Naive thymus-derived CD8-positive, alpha-beta T cell (primary cell): ENCODE results near the gene EPS8L3. TPM values are rescaled to one million over a fixed set of nuclear protein-coding genes. Genes with fewer than 3 reads are reported as not detected.

Experiments
- ATAC-seq, 2 donors: fragments of 150-1000 bp; cut with Tn5 transposase in 1 of 2; sonication (Bioruptor Pico), chemical (Tn5 transposase) in 1 of 2; 1 replicate in 1 of 2; 2 replicates in 1 of 2; pipeline ENCODE4 v1.10.0; 2021; ENCODE audit warnings: mild to moderate bottlenecking in 2 of 2, moderate library complexity in 2 of 2
- POLR2A ChIA-PET: fragments of 350-600 bp; sonication (Branson Sonifier 250); formaldehyde crosslinking; loops from one replicate; lab custom pipeline; 2021; ENCODE audit warnings: antibody characterized with exemption; lab: Charles Lee
- DNase-seq, 10 donors: peaks; one replicate each; pipeline versions ENCODE4 v3.0.0 to v3.0.0-alpha.2; 2020 to 2022
- H3K27ac Mint-ChIP-seq, 10 donors: one replicate each; pipeline ENCODE4 v1.8.0; 2020 to 2022; ENCODE audit warnings: mild to moderate bottlenecking in 10 of 10, mixed read lengths in 10 of 10, moderate library complexity in 4 of 10, inconsistent platforms in 1 of 10
- H3K27me3 Mint-ChIP-seq, 5 donors: one replicate each; pipeline ENCODE4 v1.8.0; 2021 to 2022; ENCODE audit warnings: mixed read lengths in 5 of 5
- H3K36me3 Mint-ChIP-seq, 3 donors: one replicate each; pipeline ENCODE4 v1.8.0; 2020 to 2022; ENCODE audit warnings: mixed read lengths in 3 of 3, mild to moderate bottlenecking in 2 of 3, inconsistent platforms in 1 of 3
- H3K4me1 Mint-ChIP-seq, 4 donors: one replicate each; pipeline ENCODE4 v1.8.0; 2021 to 2022; ENCODE audit warnings: mixed read lengths in 4 of 4
- H3K4me3 Mint-ChIP-seq, 10 donors: one replicate each; pipeline ENCODE4 v1.8.0; 2020 to 2022; ENCODE audit warnings: mild to moderate bottlenecking in 10 of 10, mixed read lengths in 10 of 10, moderate library complexity in 6 of 10, inconsistent platforms in 1 of 10
- H3K9me3 Mint-ChIP-seq, 9 donors: one replicate each; pipeline ENCODE4 v1.8.0; 2020 to 2022; ENCODE audit warnings: mixed read lengths in 9 of 9, mild to moderate bottlenecking in 3 of 9, inconsistent platforms in 1 of 9, moderate library complexity in 1 of 9
- polyA plus RNA-seq, 3 donors: library from polyadenylated mRNA; unstranded; fragments of 300-500 nt; fragmentation: Illumina TruSeq; gene quantifications; one replicate each; pipeline ENCODE4 v1.2.3, GENCODE V29; 2021
- total RNA-seq, 8 experiments: library from RNA in 2 of 8; stranded (reverse) in 2 of 8; gene quantifications; one replicate each; pipeline ENCODE4 v1.2.3 and lab custom pipeline; 2021 to 2026

The EPS8L3 gene
- total and polyA plus RNA-seq, 5 experiments from 2014 or later = not detected

DNA sequence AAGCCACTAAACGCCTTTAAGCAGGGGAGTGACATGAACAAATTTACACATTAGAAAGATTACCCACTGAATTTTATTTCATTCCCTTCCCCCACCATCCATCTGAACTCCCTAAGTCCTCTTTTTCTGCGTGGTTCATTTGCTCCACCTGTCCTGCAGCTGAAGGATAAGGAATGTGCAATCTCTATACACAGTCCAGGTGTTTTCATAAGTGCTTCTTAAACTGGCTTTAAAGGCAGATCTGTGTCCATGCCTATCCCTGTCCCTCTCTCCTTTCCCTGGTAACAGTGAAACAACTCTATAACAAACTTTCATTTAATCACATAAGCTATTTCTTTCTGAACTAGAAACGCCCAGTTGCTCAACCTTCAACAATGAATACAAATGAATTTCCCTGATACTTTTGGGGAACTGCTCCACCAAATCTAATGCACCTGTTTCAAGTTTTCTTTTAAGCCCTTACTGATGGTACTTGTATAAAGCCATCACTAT is 31.3 kb downstream of the EPS8L3 start:
- no peaks in the 10 kb centered on the region for H3K4me1 Mint-ChIP-seq
- ATAC-seq = no peak

DNA sequence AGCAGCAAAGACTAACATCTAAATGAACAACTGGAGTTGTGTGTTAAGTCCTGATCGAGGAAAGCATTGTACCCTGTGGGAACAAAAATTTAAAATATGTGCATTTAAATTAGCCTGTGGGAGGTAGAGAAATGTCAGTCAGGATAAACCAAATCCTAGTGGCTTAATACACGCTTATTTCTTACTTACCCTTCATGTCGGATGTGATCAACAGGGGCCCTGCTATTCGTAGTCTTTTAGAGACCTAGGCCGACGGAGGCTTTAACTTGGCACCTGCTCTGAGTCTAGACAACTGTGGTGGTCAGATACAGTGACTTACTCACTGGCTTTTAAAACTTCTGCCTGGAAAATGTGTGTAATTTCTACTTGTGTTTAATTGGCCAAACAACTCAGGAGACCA is 33.1 kb downstream of the EPS8L3 start:
- Mint-ChIP-seq H3K4me3 (no peak overlapping the region), H3K27ac (no peak overlapping the region), H3K27me3 (peaks cover 0 to 8% (median 2%) of the 10 kb centered on the region in 5 donors), H3K9me3 (no peaks in the 10 kb centered on the region), H3K4me1 (no peaks in the 10 kb centered on the region), H3K36me3 (no peaks in the 10 kb centered on the region)
- POLR2A ChIA-PET = no interaction called here
- ATAC-seq = no peak
- no peak for DNase-seq

More for the DNA sequence above, 31.3 kb downstream of the EPS8L3 start:
- POLR2A ChIA-PET = no interaction called here
- Mint-ChIP-seq H3K4me3 (no peak overlapping the region), H3K9me3 (no peaks in the 10 kb centered on the region), H3K36me3 (peaks cover 0 to 4% (median 0%) of the 10 kb centered on the region in 3 donors), H3K27me3 (peaks cover 0 to 14% (median 2%) of the 10 kb centered on the region in 5 donors), H3K27ac (no peak overlapping the region)
- no peak for DNase-seq

DNA sequence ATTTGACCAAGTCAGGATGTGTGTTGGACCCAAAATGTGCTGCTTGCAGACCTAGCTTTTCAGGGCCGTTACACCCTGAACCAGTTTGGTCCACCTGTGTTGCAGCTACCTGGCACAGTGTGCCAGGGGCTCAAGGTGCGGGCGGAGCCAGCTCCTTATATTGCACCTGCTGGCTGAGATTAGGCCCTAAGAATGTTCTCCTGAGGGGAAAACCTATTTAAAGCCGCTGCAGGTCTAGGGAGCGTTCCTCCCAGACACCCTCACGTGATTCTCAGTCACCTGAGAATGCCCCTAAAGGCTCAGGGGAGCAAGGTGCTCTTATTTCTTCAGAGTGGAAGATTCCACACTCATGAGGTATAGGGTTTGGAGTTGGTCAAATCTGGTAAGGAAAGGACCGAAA is 34.9 kb downstream of the EPS8L3 start:
- Mint-ChIP-seq H3K27me3 (peaks cover 0 to 8% (median 2%) of the 10 kb centered on the region in 5 donors), H3K36me3 (no peaks in the 10 kb centered on the region), H3K4me3 (no peak overlapping the region), H3K9me3 (no peaks in the 10 kb centered on the region), H3K4me1 (no peaks in the 10 kb centered on the region), H3K27ac (no peak overlapping the region)
- ATAC-seq (no peak), DNase-seq (no peak)
- POLR2A ChIA-PET = no interaction called here

DNA sequence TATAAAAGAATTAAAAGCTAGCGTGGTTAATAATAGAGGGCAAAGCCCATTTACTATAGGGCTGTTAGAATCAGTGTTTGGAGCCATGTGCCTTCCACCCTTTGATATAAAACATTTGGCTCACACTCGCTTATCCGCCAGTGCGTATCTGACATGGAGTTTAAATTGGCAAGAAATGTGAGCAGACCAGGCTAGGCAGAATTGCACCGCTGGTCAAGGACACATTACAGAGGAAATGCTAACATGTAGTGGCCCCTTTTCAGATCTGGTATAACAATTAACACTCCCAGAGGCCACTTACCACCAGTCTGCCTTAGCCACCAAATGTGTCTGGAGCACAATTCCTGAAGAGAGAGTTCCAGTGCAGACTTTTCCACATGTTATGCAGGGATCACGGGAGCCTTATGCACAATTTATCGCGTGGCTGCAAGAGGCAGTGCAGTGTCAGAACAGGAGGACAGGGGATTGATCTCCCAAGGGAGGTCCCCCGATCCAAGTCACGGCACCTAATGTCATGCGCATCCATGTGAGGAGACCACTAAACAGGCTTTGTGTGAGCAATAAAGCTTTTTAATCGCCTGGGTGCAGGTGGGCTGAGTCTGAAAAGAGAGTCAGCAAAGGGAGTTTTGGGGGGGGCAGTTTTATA is 36.9 kb downstream of the EPS8L3 start:
- Mint-ChIP-seq H3K4me1 (no peaks in the 10 kb centered on the region), H3K27ac (no peak overlapping the region), H3K4me3 (no peak overlapping the region), H3K36me3 (no peaks in the 10 kb centered on the region), H3K9me3 (no peaks in the 10 kb centered on the region), H3K27me3 (peaks cover 0 to 4% (median 2%) of the 10 kb centered on the region in 5 donors)
- ATAC-seq = no peak
- POLR2A ChIA-PET = no interaction called here
- DNase-seq = no peak

DNA sequence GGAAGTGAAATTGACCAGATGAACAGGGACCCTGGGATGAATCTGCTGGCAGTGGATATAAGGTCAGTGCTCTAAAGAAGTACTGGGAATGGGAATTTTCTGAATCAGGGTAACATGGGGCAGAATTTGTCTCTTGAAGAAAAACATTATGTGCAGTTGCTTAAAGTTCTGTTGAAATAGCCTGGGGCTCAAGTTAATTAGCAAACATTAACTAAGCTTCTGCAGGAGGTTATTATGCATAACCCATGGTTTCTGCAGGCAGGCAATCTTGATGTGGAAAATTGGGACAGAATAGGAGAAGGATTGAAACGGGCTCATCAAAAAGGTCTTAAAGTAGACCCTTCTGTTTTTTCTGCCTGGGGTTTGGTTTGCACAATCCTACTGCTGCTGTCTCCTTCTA is 37.7 kb downstream of the EPS8L3 start:
- POLR2A ChIA-PET = no interaction called here
- no peak overlapping the region for H3K27ac Mint-ChIP-seq
- peaks cover 0 to 3% (median 0%) of the 10 kb centered on the region in 5 donors for H3K27me3 Mint-ChIP-seq
- H3K4me1 Mint-ChIP-seq = no peaks in the 10 kb centered on the region
- no peaks in the 10 kb centered on the region for H3K36me3 Mint-ChIP-seq
- no peak overlapping the region for H3K4me3 Mint-ChIP-seq
- ATAC-seq (no peak), DNase-seq (no peak)
- no peaks in the 10 kb centered on the region for H3K9me3 Mint-ChIP-seq

DNA sequence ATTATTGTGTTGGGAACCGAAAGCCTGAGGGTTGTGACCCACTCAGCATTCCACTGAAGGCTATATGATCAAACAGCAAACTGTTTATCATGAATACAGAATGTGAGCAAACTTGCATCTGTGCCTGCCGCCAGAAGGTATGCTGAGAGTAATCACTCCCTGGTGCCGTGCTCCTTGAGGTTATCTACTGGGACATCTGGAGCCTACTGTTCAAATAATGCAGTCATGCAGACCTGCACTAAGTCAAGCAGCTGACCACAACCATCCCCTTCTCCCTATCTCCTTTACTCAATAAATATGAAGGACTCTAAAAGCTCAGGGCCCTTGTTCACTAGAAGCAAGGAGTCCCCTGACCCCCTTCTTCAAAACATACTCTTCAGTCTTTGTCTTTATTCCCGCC is 38.2 kb downstream of the EPS8L3 start:
- no peaks in the 10 kb centered on the region for H3K4me1 Mint-ChIP-seq
- no peak for ATAC-seq
- H3K4me3 Mint-ChIP-seq = no peak overlapping the region
- no peaks in the 10 kb centered on the region for H3K9me3 Mint-ChIP-seq
- no peak for DNase-seq
- H3K27ac Mint-ChIP-seq = no peak overlapping the region
- POLR2A ChIA-PET = no interaction called here
- H3K27me3 Mint-ChIP-seq = peaks cover 0 to 2% (median 0%) of the 10 kb centered on the region in 5 donors
- H3K36me3 Mint-ChIP-seq = no peaks in the 10 kb centered on the region

DNA sequence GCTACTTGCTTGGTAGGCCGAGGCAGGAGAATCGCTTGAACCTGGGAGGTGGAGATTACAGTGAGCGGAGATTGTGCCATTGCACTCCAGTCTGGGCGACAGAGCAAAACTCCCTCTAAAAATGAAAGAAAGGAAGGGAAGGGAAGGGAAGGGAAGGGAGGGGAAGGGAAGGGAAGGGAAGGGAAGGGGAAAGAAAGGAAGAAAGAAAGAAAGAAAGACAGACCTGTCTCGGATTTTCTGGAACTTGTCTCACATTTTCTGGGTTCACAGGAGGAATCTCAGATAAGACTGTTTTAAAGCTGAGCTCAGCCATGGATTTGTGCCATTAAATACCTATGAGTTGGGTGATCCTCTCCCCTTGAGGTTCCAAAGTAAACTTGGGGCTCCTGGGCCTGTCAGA is 38.8 kb downstream of the EPS8L3 start:
- H3K4me3 Mint-ChIP-seq = no peak overlapping the region
- no peaks in the 10 kb centered on the region for H3K36me3 Mint-ChIP-seq
- H3K27me3 Mint-ChIP-seq = peaks cover 0 to 2% (median 0%) of the 10 kb centered on the region in 5 donors
- H3K27ac Mint-ChIP-seq = no peak overlapping the region
- POLR2A ChIA-PET = no interaction called here
- H3K4me1 Mint-ChIP-seq = no peaks in the 10 kb centered on the region
- no peaks in the 10 kb centered on the region for H3K9me3 Mint-ChIP-seq
- no peak for ATAC-seq
- no peak for DNase-seq

DNA sequence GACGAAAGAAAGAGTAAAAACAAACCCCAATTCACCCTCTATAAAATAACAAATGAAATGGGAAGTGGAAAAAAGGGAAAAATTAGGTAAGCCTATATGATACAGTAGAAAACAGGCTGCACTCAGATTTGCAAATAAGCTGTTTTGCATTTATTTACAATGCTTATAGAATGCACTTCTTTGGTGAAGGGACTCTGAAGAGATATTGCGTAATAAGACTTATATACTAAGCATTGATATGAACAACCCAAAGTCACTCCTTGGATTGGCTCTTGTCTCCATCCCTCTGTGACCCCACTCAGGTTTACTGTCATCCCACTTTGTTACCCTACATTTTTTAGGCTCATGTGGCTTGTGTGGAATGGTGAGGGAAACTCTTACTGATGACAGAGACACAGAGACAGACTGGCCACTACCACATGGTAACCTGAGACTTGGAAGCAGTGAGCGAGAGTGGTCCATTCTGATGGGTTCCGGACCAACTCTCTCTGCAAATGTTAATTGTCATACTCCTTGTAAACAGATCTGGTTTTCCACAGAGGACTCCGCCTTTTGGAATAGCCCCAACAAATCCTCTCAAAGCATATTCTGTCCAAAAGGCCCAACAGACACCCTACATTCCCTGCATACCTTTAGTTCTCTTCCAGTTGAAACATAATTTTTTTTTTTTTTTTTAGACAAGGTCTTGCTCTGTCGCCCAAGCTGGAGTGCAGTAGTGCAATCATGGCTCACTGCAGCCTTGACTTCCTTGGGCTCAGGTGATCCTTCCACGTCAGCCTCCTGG is 40.6 kb downstream of the EPS8L3 start:
- H3K4me1 Mint-ChIP-seq = no peaks in the 10 kb centered on the region
- POLR2A ChIA-PET = no interaction called here
- H3K4me3 Mint-ChIP-seq = no peak overlapping the region
- DNase-seq (no peak), ATAC-seq (no peak)
- no peaks in the 10 kb centered on the region for H3K9me3 Mint-ChIP-seq
- H3K36me3 Mint-ChIP-seq = no peaks in the 10 kb centered on the region
- peaks cover 0 to 5% (median 0%) of the 10 kb centered on the region in 5 donors for H3K27me3 Mint-ChIP-seq
- H3K27ac Mint-ChIP-seq = no peak overlapping the region

DNA sequence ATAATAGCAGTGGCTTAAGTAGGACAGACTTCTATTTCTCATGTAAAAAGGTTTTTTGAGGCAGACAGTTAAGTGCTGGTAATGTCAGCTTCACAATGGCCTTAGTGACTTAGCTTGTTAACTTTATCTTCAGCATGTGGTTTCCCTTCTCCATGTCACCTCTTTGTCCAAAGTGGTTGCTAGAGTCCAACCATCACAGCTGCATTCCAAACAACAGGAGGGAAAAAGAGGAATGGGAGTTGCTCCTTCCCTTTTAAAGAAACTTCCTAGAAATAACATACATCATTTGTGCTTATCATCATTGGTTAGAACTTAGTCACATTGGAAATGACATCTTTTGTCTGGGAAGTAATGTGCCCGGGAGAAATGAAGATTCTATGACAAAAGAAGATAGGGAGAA is 41.8 kb downstream of the EPS8L3 start:
- POLR2A ChIA-PET = interaction anchor here (0.6 to 1.0 kb wide), 2 partner anchors 54 kb away, joined by 3 to 4 read pairs; partner anchors contain the start of gene GSTM2
- DNase-seq (no peak), ATAC-seq (no peak)
- Mint-ChIP-seq H3K4me3 (no peak overlapping the region), H3K36me3 (no peaks in the 10 kb centered on the region), H3K27me3 (peaks cover 0 to 12% (median 2%) of the 10 kb centered on the region in 5 donors), H3K9me3 (no peaks in the 10 kb centered on the region), H3K4me1 (no peaks in the 10 kb centered on the region), H3K27ac (no peak overlapping the region)

DNA sequence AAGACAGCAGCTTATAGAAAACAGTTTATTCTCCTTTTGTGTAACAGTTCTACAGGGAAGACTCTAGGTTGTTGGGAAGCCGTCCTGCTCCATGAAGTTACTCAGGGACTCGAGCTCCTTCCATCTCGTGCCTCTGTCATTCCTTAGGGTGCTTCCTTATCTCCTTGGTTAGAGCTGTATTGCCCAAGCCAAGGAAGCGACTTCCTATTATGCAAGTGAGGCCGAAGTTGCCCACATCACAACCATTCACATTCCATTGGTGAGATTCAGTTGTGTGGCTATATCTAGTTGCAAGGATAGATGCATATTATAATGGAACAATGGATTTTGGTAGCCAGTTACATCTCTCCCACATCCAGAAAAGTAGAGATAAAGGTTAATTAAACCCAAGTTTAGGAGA is 42.7 kb downstream of the EPS8L3 start:
- no peak for DNase-seq
- no peaks in the 10 kb centered on the region for H3K9me3 Mint-ChIP-seq
- ATAC-seq = no peak
- H3K36me3 Mint-ChIP-seq = no peaks in the 10 kb centered on the region
- POLR2A ChIA-PET = interaction anchor here (1.0 kb wide), 1 partner anchor 53 kb away, joined by 3 read pairs; the partner anchor contains the start of gene GSTM2
- H3K27ac Mint-ChIP-seq = no peak overlapping the region
- H3K4me3 Mint-ChIP-seq = no peak overlapping the region
- peaks cover 0 to 12% (median 2%) of the 10 kb centered on the region in 5 donors for H3K27me3 Mint-ChIP-seq
- H3K4me1 Mint-ChIP-seq = no peaks in the 10 kb centered on the region

DNA sequence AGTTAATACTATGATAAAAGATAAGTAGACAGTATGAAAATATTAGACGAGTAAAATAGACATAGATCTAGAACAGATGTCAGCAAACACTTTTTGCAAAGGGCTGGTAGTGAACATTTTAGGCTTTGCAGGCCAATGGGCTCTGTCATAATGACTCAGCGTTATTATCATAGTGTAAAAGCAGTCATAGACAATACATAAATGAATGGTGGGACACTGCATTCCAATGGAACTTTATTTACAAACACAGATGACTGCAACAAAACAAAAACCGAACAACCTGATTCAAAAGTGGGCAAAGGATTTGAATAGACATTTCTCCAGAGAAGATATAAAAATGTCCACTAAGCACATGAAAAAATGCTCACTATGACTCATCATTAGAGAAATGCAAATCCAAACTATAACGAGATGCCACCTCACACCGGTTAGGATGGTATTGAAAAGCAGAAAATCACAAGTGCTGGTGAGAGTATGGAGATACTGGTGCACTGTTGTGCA is 44.3 kb downstream of the EPS8L3 start:
- DNase-seq (no peak), ATAC-seq (no peak)
- Mint-ChIP-seq H3K9me3 (no peaks in the 10 kb centered on the region), H3K4me1 (peaks cover 0 to 1% (median 0%) of the 10 kb centered on the region in 4 donors), H3K27ac (no peak overlapping the region), H3K36me3 (no peaks in the 10 kb centered on the region), H3K4me3 (no peak overlapping the region), H3K27me3 (peaks cover 2 to 18% (median 7%) of the 10 kb centered on the region in 5 donors)
- POLR2A ChIA-PET = no interaction called here

DNA sequence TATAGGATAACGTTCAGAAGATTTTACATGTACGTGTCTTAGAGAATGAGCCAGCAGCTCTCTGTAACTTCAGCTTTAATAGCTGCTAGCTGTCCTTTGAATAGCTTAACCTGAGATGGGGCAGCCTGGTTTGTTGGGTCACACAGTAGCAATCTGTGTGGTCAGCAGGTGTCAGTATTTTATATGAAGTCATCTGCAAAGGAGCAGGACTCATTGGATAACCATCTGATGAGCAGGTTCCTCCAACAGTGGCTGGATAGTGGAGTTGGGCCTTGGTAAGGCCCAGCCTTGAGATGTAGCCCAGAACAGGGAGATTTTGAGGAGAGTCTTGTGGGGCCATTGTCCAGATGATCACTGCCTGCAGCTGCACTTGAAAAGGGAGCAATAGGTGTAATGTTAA is 45.2 kb downstream of the EPS8L3 start:
- POLR2A ChIA-PET = no interaction called here
- Mint-ChIP-seq H3K4me3 (no peak overlapping the region), H3K27me3 (peaks cover 2 to 26% (median 15%) of the 10 kb centered on the region in 5 donors), H3K27ac (no peak overlapping the region), H3K9me3 (no peaks in the 10 kb centered on the region), H3K4me1 (peaks cover 0 to 1% (median 0%) of the 10 kb centered on the region in 4 donors), H3K36me3 (no peaks in the 10 kb centered on the region)
- no peak for ATAC-seq
- DNase-seq = no peak

DNA sequence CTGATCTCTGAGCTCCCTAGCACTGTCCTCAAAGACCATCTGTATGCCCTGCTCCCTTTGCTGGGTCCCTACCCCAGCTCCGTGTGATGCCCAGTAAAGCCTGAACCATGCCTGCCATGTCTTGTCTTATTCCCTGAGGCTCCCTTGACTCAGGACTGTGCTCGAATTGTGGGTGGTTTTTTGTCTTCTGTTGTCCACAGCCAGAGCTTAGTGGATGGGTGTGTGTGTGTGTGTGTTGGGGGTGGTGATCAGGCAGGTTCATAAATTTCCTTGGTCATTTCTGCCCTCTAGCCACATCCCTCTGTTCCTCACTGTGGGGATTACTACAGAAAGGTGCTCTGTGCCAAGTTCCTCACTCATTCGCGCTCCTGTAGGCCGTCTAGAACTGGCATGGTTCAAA is 46.0 kb downstream of the EPS8L3 start:
- POLR2A ChIA-PET = no interaction called here
- DNase-seq = no peak
- peaks cover 0 to 1% (median 0%) of the 10 kb centered on the region in 4 donors for H3K4me1 Mint-ChIP-seq
- peaks cover 2 to 26% (median 18%) of the 10 kb centered on the region in 5 donors for H3K27me3 Mint-ChIP-seq
- peak overlapping the region in 1 of 10 donors; percentile 45 for H3K27ac Mint-ChIP-seq
- ATAC-seq = no peak
- H3K9me3 Mint-ChIP-seq = no peaks in the 10 kb centered on the region
- H3K36me3 Mint-ChIP-seq = no peaks in the 10 kb centered on the region
- H3K4me3 Mint-ChIP-seq = no peak overlapping the region
